ENCODE results near the gene PGAM2. TPM values are rescaled to one million over a fixed set of nuclear protein-coding genes. Genes with fewer than 3 reads are reported as not detected.

PGAM2 gene
- total and polyA plus RNA-seq, 2 of the 13 experiments (the other 11 are each of a cell fraction or from before 2014, with no cell fraction given) = 0.22 TPM; not detected in 1

DNA sequence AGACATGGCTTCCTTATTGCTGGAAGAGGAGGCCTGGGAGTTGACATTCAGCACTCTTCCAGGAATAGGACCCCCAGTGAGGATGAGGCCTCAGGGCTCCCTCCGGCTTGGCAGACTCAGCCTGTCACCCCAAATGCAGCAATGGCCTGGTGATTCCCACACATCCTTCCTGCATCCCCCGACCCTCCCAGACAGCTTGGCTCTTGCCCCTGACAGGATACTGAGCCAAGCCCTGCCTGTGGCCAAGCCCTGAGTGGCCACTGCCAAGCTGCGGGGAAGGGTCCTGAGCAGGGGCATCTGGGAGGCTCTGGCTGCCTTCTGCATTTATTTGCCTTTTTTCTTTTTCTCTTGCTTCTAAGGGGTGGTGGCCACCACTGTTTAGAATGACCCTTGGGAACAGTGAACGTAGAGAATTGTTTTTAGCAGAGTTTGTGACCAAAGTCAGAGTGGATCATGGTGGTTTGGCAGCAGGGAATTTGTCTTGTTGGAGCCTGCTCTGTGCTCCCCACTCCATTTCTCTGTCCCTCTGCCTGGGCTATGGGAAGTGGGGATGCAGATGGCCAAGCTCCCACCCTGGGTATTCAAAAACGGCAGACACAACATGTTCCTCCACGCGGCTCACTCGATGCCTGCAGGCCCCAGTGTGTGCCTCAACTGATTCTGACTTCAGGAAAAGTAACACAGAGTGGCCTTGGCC is 4.3 kb downstream of the PGAM2 start:
- H3K27me3 ChIP-seq (ENCODE audit: control insufficient read depth in 1 of 2, insufficient read depth in 2 of 2, low read length in 2 of 2) = no peaks in the 10 kb centered on the region
- TF ChIP-seq IRF1 (CRISPR knock-in tag; IDR thresholded peaks at IDR 0.05; ENCODE audit: low read depth) (no peak), AHR (CRISPR knock-in tag; IDR thresholded peaks at IDR 0.05) (no peak), EED (CRISPR knock-in tag; IDR thresholded peaks at IDR 0.05) (no peak)
- TF ChIP-seq, protein P1, sequence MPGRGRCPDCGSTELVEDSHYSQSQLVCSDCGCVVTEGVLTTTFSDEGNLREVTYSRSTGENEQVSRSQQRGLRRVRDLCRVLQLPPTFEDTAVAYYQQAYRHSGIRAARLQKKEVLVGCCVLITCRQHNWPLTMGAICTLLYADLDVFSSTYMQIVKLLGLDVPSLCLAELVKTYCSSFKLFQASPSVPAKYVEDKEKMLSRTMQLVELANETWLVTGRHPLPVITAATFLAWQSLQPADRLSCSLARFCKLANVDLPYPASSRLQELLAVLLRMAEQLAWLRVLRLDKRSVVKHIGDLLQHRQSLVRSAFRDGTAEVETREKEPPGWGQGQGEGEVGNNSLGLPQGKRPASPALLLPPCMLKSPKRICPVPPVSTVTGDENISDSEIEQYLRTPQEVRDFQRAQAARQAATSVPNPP (CRISPR knock-in tag; IDR thresholded peaks at IDR 0.05) = no peak
- BruUV-seq (replicated peaks) = TSS peak; percentile 19
- in situ Hi-C loops (cut with HindIII; ENCODE audit: extremely low pct_ligation_motif_present, low pct_unique_long_range_greater_than_20kb) = no loop called here
- WGBS (ENCODE audit: low lambda C conversion rate) = 96% methylated on average over 2 of the region's 8 CpGs
- H3K4me2 ChIP-seq (ENCODE audit: low read depth, low read length) = no peak overlapping the region
- H3K36me3 ChIP-seq (replicated peaks in 1 of 2; ENCODE audit: control insufficient read depth in 1 of 2, insufficient read depth in 2 of 2, low read length in 2 of 2) = peaks cover 25 to 46% of the 10 kb centered on the region in 2 experiments
- no peaks in the 10 kb centered on the region for H3K79me2 ChIP-seq (ENCODE audit: insufficient read depth, low read length)
- H3K27ac ChIP-seq (ENCODE audit: extremely low read length, insufficient read depth, low read length) = no peak overlapping the region
- intact Hi-C loops (cut with micrococcal nuclease; ENCODE audit: unreplicated experiment) = no loop called here
- FAIRE-seq (no peak), ATAC-seq (no peak), DNase-seq (ENCODE audit: low spot score) (no peak)
- no peak overlapping the region for H3K9ac ChIP-seq (ENCODE audit: insufficient read depth, low read depth, low read length)
- POLR2A ChIA-PET = no interaction called here
- no peaks in the 10 kb centered on the region for H4K20me1 ChIP-seq (ENCODE audit: insufficient read depth, low read length)
- CTCF ChIA-PET (ENCODE audit: low intra/inter-chr PET ratio, low total read pairs) = no interaction called here
- no peaks in the 10 kb centered on the region for H3K9me3 ChIP-seq (ENCODE audit: low read length)
- H2AFZ ChIP-seq (ENCODE audit: low read length) = no peak overlapping the region
- no peak overlapping the region for H3K4me3 ChIP-seq (replicated peaks in 1 of 3; ENCODE audit: insufficient read depth in 1 of 3, low read depth in 2 of 3, low read length in 3 of 3)
- H3K4me1 ChIP-seq (ENCODE audit: insufficient read depth, low read length) = peaks cover 39% of the 10 kb centered on the region

Data from HepG2 (cell line).